GM04504 (cell line): ENCODE measurements around the gene KRT72.

Experiments
- DNase-seq: peaks from one replicate; pipeline ENCODE4 v3.0.0-alpha.2; 2012; ENCODE audit warnings: low read depth

Gene KRT72

DNA sequence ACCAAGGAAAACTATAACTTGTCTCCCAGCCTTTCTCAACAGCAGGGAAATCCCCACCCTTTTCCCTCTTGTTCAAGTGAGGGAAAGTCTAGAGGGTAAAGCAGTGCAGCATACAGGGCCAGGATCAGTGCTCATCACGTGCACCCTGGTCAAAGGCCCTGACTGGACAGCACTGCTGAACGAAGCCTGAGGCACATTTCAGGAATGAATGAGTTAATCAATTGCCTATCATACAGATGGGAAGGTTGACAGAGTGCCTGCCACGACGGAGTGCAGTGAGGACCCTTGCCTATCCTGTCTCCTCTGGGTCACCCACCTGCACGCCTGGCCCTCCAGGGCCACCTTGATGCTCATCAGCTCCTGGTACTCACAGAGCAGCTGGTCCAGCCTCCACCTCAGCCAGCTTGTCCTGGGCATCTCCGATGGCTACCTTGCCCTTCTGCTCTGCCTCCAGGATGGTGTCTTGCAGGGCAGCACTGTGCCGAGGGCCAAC is 28.8 kb upstream of the KRT72 start:
- DNase-seq = no peak

DNA sequence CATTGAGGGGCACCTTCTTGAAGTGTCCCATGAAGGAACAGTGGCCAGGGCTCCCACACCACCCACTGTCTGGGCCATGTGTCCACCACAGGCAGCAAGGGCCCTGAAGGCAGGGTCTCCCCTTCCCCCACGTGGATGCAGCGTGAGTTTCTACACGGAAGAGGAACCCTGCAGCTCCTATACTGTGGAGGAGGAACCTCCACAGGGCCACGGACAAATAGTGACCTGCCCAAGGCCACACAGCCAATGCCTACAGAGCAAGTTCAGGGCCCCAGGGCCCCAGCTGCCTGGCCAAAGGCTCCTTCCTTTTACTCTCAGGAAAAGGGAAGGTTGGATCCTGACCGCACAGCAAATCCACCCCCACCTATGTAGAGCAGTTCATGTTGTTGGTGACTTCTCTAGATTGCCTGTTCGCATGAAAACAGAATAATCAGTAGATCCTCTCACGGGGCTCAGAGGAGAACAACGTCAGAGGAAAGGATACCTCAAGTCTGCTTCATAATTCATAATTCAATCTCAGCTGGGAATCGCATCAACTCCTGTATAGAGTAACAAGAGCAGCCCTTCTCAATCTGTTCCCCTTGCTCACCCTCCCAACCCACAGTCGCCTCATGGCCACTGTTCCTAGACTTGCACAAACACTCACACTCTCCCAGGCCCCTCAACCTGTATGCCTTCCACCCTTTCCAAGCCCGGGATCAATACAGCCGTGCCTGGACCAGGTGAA is 28.2 kb upstream of the KRT72 start:
- DNase-seq = no peak

DNA sequence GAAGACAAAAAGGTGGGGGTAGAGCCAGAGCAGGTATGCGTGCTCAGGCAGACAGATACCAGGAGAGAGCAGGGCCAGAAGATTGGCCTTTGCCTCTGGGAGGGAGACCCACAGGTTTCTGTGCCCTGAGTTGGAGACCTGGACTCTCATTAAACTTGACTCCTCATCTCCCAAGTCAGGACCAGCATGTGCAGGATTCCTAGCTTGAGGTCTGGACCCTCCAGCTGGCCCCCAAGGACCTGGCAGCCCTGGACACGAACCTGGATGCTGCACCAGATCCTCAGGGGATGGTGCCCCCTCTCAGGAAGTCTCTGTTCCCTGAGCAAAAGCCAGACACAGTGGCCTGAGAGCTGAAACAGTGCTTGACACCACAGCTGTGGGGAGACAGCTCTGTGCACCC is 27.6 kb upstream of the KRT72 start:
- DNase-seq = no peak

DNA sequence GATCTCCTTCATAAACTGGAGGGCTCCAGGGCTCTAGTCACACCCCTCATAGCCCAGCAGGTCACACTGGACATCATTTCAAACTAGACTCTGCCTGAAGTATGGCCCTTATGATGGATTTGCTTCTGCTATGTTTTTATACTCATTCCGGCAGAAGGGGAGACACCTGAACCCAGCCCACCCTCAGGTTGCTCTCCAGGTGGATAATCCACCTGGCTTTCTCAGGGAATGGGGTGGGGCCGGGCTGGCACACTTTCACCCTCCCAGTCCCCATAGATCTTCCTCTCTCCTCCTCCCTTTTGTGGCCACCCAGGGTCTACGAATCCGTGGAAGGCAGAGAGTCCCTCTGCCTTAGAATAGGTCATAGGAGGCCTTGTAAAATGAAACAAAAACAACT is 26.8 kb upstream of the KRT72 start:
- DNase-seq = no peak

DNA sequence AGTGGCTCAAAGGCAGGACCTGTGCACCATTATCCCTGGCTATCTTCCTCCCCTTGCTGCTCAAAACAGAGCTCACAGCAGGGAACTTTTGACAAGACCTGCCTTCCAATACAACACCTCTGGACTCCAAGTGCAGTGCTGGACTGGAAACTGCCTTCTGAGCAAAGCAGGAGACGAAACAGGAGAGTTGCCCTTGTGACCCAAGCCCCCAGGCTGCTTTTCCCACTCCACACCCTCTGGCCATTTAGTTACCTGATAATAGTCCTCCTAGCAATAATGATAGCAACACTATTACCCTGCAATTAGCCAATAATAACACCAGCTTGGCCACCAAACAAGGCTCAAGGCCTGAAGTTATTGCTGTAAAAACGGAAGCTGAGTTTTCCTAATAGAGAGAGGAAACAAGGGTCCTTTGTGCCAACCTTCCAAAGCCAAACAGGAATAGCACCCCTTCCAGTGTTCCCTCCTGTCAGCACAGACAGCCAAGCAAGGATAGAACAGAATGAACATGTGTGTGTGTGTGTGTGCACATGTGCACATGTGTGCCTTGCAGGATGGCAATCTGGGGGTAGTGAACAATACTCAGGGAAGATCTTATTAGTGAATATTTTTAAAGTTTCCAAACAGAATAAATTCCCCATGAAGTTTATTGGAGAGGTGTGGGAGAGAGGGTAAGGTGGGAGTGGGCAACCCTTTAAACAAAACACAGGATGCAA is 26.3 kb upstream of the KRT72 start:
- DNase-seq = no peak

DNA sequence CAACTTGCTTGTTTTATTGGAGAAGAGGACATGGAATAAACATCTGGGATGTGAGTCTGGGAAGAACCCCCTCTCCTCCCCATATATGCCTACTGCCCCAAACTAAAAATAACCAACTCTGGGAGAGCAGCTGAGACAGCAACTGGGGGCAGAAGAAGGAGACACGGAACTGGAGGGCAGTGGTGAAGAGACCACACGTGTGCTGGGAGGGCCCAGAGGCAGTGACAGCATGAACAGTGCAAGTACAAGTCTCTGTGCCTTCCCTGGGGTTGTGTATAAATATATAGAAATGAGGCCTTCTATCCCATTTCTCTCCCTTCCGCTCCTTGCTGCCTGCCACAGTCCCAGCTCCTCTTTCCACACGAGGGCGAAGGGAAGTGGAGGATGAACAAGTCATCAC is 21.1 kb upstream of the KRT72 start:
- DNase-seq = no peak

DNA sequence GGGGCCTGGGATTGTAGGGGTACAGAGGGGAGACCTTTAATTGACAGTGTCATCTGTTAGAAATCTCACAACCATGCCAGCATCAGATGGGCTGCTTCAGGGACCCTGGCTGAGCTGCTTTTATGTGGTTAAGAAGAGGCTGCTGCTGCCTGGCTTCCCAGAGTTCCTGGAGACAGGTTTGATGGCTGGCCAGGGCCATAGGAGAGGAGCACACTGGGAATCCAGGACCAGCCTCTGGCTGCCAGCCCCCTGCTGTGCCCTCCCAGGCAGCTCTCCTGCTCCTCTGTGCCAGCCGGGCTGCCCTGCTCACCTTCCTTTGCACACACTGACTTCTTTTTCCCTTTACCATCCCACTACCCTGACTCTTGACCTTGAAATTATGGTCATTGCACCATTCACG is 17.6 kb upstream of the KRT72 start:
- DNase-seq = no peak

DNA sequence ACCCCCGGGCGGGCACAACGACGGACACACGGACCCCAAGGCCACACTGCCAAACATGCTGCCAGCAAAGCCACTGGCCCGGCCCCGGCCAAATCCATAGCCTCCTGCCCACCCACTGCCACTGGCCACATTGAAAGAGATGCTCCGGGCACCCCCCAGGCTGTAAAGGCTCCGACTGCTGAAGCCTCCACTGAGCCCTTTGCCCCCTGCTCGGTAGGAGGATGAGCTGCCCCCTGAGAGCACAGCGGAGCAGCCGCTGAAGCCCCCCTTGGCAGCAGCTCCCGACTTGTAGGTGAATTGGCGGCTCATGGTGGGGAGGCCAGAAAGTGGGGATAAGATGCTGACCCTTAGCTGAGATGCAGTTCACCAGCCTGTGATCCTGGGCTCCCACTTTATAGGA is 17.0 kb upstream of the KRT72 start, which contains the start of gene KRT73:
KRT73 (minus strand) TSS at position 344 of the 400 bp plus-strand sequence; CDS start at position 309, 35 bp downstream.
- DNase-seq = no peak

DNA sequence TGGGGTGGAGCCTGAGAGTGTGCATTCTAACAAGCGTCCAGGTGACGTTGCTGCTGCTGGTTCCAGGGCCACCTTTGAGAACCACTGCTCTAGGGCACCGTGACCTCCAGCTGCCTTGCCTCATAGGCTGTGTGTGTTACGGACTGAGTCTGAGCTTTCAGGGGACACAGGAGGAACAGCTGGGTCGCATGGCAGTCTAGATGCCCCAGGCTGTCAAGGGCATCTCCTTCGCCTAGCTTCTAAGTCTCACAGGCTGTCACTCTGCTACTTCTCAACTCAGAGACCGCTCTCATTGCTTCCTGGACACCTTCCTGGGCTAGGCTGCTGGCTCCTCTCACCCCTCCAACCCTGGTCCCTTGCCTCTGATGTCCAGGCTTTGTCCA is 16.1 kb upstream of the KRT72 start:
- DNase-seq = no peak

DNA sequence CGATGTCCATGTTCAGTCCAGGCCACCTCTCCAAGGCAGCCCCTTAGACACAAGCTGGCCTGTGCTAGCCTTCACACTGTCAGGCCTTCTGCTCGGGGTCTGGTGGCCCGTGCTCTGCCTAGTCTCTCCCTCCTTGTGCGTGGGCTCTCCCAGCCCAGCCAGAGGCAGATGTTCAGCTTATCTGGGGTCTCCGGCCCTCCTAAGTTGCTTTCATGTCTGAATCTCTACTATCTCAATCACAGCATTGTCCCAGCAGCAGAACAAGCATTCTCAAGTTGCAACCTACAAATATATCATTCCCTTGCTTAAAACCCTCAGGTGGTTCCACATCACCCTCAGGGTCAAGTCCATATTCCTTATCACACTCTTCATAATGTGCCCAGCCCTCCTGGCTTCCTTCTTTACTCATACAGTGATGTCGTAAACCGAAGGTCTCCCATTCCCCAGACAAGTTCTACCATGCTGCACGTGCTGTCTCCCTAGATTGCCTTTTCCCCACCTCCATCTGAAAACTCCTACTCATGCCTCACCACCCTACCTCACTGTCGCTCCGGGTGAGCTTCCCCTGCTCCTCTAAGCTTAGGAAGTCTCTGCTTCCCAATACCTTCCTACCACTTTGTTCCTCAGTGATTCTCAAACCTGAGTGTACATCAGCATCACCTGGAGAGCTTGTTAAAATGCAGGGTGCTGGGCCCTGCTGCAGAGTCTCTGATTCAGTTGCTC is 15.6 kb upstream of the KRT72 start:
- no peak for DNase-seq

DNA sequence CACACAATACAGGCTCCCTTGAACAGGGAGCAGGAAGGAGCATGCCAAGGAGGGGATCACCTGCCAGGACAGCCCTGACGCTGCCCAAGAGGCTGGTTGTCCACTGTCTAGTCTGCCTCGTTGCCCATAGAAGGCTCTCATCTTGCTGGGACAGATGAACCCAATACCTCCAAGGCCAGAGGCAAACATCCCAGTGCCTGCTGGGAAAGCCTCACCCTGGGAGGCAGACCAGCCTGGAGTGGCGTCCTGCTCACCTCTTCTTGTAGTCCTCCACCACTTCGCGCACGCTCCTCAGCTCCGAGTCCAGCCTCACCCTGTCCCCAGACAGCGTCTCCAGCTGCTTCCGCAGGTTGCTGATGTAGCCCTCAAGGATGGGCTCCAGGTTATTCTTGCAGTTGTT is 14.6 kb upstream of the KRT72 start:
- no peak for DNase-seq

DNA sequence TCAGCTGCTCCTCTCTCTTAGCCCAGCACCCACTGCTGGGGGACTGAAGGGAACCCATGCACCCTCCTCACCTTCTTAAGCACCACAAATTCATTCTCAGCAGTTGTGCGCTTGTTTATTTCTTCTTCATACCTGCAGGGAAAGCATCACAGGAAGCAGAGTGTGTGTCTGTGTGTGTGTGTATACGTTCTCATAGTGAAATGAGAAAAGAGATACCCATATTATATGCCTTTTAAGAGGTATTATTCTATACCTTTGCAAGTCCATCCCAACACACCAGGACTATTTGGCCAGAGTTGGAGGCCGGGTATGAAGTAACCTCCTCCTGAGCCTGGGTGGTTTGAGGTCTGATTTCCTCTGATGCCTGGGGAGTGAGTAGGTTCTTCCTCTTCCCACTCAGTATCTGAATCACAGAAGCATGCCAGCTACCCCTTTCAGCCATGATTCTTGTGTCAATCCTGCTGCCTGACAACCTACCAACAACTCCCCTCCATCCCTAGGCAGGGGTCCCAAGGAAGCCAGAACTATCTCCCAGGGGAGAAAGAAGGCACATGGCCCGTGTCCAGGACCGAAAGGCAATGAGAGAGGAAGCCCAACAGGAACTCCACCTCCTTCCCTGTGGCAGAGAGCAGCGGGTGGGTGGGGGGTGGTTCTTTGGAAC is 14.1 kb upstream of the KRT72 start:
- DNase-seq = no peak

DNA sequence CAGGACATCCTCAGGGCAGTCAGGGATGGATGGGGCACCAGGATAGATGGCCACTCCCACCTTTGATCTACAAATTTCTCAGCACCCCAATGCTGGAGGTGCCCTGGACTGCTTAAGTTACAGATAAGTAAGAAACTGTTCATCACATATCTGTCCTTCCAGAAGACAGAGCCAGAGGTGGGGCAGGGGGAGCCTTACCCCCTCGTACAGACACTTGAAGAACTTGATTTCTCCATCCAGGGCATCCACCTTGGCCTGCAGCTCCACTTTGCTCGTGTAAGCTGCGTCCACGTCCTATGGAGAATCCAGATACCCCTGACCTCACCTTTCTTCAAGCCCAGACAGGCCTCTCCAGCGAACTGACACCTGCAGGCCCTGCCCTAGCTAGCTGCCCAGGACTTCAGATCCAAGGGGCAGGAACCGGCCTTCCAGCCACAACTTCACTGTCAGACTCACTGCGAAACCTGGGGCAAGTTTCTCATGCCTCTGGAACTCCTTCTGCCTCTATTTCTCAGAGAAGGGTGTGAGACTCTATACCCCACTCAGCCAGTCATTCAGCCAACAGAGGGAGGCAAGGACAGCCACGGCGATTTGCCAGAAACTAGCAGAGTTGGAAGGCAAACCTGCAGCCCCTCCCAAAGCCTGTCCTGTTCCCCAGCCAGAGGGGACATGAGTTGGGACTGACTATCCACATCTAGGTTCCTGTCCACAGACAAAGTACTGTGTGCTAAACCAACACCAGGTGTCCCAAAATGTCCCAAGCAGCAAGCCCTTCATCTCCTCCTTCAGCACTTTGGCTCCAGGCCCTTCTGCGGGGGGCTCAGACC is 13.3 kb upstream of the KRT72 start:
- no peak for DNase-seq

DNA sequence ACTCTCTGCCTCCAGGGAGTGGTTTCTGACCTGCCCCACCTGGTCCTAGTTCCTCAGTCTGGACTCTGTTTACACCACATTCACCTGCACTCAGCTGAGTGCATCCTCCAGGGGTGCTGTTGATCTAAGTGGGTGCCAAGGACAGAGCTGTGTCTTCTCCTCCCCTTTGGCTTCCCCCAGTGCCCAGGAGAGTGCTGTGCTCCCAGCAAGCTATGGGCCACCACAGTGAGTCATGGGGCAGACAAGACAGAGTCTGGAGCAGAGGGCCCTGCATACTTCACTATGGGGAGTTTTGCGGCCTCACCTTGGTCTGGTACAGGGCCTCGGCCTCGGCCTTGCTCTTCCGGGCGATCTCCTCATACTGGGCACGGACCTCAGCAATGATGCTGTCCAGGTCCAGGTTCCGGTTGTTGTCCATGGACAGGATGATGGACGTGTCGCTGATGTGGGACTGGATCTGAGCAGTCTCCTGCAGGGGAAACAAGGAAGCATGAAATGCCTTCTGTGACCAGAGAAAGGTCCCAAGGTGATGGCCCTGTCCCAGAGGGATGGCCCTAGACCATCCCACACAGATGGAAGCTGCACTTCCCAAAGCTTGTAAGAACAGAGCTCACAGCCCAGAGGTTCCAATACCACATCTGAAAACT is 12.2 kb upstream of the KRT72 start:
- DNase-seq = no peak

DNA sequence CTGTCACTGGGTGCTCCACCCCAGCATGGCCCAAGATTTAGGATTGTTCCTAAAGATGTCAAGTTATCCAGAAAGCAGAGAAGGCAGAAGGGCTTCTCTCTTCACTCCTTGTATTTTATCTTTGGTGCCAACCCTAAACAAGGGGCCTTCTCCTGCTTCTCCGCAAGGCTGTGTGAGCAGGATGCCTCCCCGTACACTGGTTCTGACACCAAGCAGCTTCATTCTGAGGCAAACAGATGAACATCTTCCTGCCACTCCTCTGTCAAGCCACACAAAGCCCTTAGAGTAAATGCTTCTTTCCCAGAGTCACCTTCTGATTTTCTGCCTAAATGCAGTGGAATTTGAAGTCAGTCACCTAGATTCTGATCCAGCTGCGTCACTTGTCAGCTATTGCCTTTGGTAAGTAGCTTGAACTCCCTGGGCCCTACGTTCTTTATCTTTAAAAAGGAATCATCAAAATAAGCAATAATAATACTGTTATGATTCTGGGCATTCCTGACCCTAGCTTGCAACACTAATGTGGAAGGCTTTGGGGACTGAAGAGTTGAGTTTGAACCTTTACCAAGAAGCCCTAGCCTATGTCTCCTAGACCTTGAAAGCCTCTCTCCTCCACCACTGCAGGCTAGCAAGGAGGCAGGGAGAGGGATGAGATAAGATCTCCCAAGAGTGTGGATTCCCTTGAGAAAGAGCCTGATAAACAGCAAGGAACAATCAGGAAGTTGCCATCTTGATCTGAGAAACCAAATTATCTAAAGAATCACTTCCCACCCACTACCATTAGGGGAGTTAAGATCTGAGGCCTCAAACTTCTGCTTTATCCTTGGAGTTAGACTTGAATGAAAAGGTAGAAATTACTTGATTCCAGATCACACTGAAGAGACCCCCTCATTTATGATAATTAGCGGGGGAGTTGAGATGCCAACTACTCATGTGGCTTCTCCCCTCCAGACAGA is 11.4 kb upstream of the KRT72 start:
- no peak for DNase-seq

DNA sequence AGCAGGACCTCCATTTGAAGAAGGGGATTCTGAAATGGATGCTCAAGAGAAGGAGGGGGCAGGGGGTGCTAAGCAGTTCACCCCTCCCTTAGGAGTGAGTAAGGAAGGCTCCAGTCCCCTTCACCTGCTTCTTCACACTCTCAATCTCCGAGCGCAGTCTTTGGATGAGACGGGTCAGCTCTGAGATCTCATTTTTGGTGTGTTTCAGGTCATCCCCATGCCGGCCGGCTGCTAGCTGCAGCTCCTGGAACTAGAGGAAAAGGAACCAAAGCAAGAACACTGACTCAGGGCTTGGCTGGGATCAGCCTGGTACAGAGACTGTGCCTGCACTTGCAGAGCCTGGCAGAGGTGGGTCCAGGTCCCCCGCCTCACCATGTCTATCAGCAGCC is 9.8 kb upstream of the KRT72 start:
- DNase-seq = no peak

DNA sequence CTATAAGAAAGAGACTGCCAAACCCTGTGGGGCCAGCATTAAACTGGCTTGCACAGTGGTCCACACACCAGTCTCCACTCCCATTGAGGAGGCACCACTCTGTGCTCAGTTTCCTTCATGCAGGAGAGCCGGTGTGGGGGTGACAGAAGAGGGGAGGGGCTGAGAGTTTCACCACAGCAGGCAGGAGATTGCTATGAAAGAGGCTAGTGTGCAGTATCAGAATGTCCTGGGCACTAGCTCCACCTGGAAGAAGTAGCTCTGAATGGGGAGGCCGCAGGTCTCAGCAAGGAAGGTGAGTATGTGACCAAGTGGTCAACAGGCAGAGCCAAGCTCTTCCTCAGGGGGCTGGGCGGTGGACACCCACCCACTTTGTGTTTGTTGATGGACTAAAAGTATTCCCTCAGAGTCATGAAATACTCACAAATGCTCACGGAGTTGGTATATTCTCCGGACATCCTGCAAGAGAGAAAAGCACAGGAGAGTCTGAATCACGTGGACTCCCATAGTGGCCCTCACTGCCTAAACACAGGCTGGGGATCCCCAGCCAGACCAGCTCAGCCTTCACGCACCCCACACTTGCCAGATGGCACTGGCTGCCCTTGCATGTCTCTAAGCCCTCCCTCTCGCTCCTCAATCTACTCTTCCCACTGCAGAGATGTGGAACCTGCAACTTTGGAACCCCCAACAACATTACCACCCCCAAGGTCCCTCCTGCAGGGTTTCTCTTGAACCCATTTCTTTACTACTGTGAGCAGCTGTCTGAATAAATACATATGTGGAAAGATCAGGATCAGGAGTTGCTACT is 7.8 kb upstream of the KRT72 start:
- DNase-seq = no peak

DNA sequence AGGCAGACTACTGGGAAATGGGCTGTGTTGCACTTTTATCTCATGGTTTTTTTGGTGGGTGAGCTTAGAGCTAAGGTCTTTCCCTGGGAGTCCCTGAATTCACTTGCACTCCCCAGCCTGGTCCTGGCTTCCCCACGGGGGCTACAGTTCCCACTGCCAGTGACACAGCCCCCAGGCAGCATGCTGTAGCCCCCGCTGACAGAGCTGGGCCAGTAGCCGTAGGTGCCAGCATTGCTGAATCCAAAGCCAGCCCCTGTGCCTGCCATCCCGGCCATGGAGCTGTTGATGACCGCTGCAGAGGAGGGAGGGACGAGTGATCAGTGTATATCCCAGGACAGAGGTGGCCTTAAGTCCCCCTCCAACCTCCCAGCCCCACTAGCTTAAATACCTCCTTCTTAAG is 6.9 kb upstream of the KRT72 start:
- no peak for DNase-seq

DNA sequence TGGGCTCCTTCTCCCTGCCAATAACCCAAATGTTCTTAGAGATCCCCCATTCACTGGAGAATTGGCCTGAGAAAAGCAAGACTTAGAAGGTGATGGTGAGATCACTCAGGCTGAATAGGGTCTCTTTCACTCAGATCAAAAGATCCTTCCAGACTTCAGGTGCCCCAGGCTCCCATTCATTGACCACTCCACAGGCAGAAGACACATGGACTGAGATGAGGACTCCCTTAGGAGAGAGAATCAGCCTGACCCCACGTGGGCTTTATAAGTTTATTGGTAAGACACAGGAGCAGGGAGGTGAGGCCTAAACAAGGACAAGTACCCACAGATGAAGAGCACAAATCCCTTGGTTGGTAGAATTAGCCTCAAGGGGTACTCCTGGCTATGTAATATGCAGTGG is 6.1 kb upstream of the KRT72 start:
- no peak for DNase-seq
